NCI-H2227 treated with DMSO at 0.1 percent for 48 hours (cell line): ENCODE measurements around the gene GINS1.
"Not testable (repeated sequence)": the region's sequence is repeated elsewhere in the genome, so short reads cannot be mapped to it uniquely, and the experiment has no call there.

Source experiments
- DNase-seq: peaks from one replicate; lab custom pipeline; 2025; lab: John Stamatoyannopoulos, UW

Gene GINS1

GRCh38 chr20:25389858-25390537 is 17.5 kb upstream of the GINS1 start:
- no peak for DNase-seq

GRCh38 chr20:25390538-25391528 is 16.6 kb upstream of the GINS1 start, which contains the start of gene ABHD12:
TSS of gene ABHD12 (minus strand) at chr20:25390835. CDS start at chr20:25390703, 132 bp downstream.
- DNase-seq: peak; percentile 97

- DNase-seq: no peak
Observed at GRCh38 chr20:25394276-25394675, 13.2 kb upstream of the GINS1 start.

GRCh38 chr20:25394996-25395395 is 12.5 kb upstream of the GINS1 start:
- DNase-seq: no peak

- no peak for DNase-seq
Observed at GRCh38 chr20:25397096-25397495, 10.4 kb upstream of the GINS1 start.

- DNase-seq: no peak
Observed at GRCh38 chr20:25397821-25398220, 9.7 kb upstream of the GINS1 start.

- no peak for DNase-seq
Observed at GRCh38 chr20:25398376-25399036, 9.0 kb upstream of the GINS1 start.

- DNase-seq: peak; percentile 54
Observed at GRCh38 chr20:25399037-25399430, 8.4 kb upstream of the GINS1 start.

GRCh38 chr20:25400291-25400732 is 7.2 kb upstream of the GINS1 start:
- DNase-seq: not testable (repeated sequence)

GRCh38 chr20:25402583-25402982 is 4.9 kb upstream of the GINS1 start:
- no peak for DNase-seq

- DNase-seq: no peak
Observed at GRCh38 chr20:25408170-25408547, 686 bp downstream of the GINS1 start.

GRCh38 chr20:25408890-25409289 is 1.4 kb downstream of the GINS1 start:
- DNase-seq: no peak

- DNase-seq: no peak
Observed at GRCh38 chr20:25418776-25419175, 11.3 kb downstream of the GINS1 start.

GRCh38 chr20:25421102-25421501 is 13.6 kb downstream of the GINS1 start:
- DNase-seq: no peak

- DNase-seq: no peak
Observed at GRCh38 chr20:25422032-25422431, 14.6 kb downstream of the GINS1 start.

GRCh38 chr20:25424536-25424935 is 17.1 kb downstream of the GINS1 start:
- no peak for DNase-seq

- DNase-seq: no peak
Observed at GRCh38 chr20:25437153-25437581, 29.7 kb downstream of the GINS1 start.

- DNase-seq: no peak
Observed at GRCh38 chr20:25439328-25439727, 31.9 kb downstream of the GINS1 start.

- DNase-seq: no peak
Observed at GRCh38 chr20:25444556-25444955, 37.1 kb downstream of the GINS1 start.

- no peak for DNase-seq
Observed at GRCh38 chr20:25447671-25448070, 40.2 kb downstream of the GINS1 start.

GRCh38 chr20:25452333-25452732 is 44.9 kb downstream of the GINS1 start:
- no peak for DNase-seq

GRCh38 chr20:25453035-25453810 is 45.8 kb downstream of the GINS1 start:
- peak; percentile 94 for DNase-seq
